Heart right ventricle (tissue), 16 donors: Measurements from ENCODE around the gene DNAL1. TPM values are rescaled to one million over a fixed set of nuclear protein-coding genes. Genes with fewer than 3 reads are reported as not detected.

Source experiments
- ATAC-seq, 8 donors: fragments of 200-7000 bp; cut with Tn5 transposase; one replicate each; pipeline ENCODE4 v1.9.1; 2020; ENCODE audit warnings: mild to moderate bottlenecking in 8 of 8, moderate library complexity in 8 of 8, moderate number of reproducible peaks in 1 of 8
- DNase-seq, 2 donors: peaks; one replicate each; pipeline ENCODE4 v3.0.0-alpha.2; 2020
- H3K27ac ChIP-seq, 10 donors: fragments of 200-600 bp; sonication (generic) in 2 of 10; one replicate each; pipeline versions ENCODE4 v1.5.0 to v1.8.0; 2020 to 2022; ENCODE audit warnings: mild to moderate bottlenecking in 3 of 10
- H3K27me3 ChIP-seq, 7 donors: fragments of 200-600 bp; one replicate each; pipeline ENCODE4 v1.8.0; 2021 to 2022; ENCODE audit warnings: mild to moderate bottlenecking in 2 of 7
- H3K36me3 ChIP-seq, 9 donors: fragments of 200-600 bp; sonication (generic) in 1 of 9; one replicate each; pipeline versions ENCODE4 v1.5.0 to v1.8.0; 2020 to 2022; ENCODE audit warnings: mild to moderate bottlenecking in 2 of 9
- H3K4me1 ChIP-seq, 9 donors: fragments of 200-600 bp; sonication (generic) in 1 of 9; one replicate each; pipeline versions ENCODE4 v1.5.0 to v1.8.0; 2020 to 2022; ENCODE audit warnings: mild to moderate bottlenecking in 4 of 9
- H3K4me3 ChIP-seq, 10 donors: fragments of 200-600 bp; sonication (generic) in 2 of 10; one replicate each; pipeline versions ENCODE4 v1.5.0 to v1.8.0; 2020 to 2022; ENCODE audit warnings: mild to moderate bottlenecking in 7 of 10, moderate library complexity in 2 of 10
- H3K9me3 ChIP-seq, 11 donors: fragments of 200-600 bp in 10 of 11; sonication (generic) in 2 of 11; one replicate each; pipeline versions ENCODE4 v1.5.0 to v1.8.0; 2013 to 2022; ENCODE audit warnings: mild to moderate bottlenecking in 2 of 11, control low read depth in 1 of 11, moderate library complexity in 1 of 11
- WGBS, 2 donors: extraction: QIAGEN DNeasy Blood & Tissue Kit; methylation state at CpG; one replicate each; pipeline ENCODE4 v1.1.7; 2013; ENCODE audit warnings: inconsistent platforms in 1 of 2; 5-methylcytosine and 5-hydroxymethylcytosine counted together
- intact Hi-C, 10 donors: fragments of 100-400 bp; cut with DNase I; formaldehyde crosslinking; loops; one replicate each; pipeline versions ENCODE4 v1.11.1 to v1.14.2; 2022
- polyA plus RNA-seq, 2 donors: library from polyadenylated mRNA; stranded (reverse); fragments of 200-250 nt; gene quantifications; one replicate each; pipeline ENCODE4 v1.2.3, GENCODE V29; 2013
- total RNA-seq, 10 donors: library from RNA; stranded (reverse); fragmentation: NEBNext Ultra II Directional in 3 of 10; extraction: Animal tissue kit (Norgen Biotek cat#: 25700) in 3 of 10; gene quantifications; one replicate each; pipeline versions ENCODE4 v1.2.1 to v1.2.4, GENCODE V29; 2021 to 2023
- TF ChIP-seq, protein P1 (sequence below), 9 donors: fragments of 200-600 bp; sonication (generic) in 2 of 9; IDR thresholded peaks; one replicate each; pipeline versions ENCODE4 v1.5.0 to v1.8.0; 2021 to 2022; ENCODE audit warnings: antibody characterized with exemption in 9 of 9, mild to moderate bottlenecking in 5 of 9, moderate library complexity in 1 of 9
- donor health status: Arrhythmogenic right ventricular cardiomyopathy.
- donor health status: ischemic (EF 13 %, LVEDD 7.1; RV severe dilation, severe dysfunction).
- donor health status: healthy with polysubstance abuse.
- donor health status: DM: no; HTN: yes; CAD: no.
- donor health status: DM: no; HTN: no; CAD: no.
- donor health status: ischemic (EF 25% LVEDD 6.9; RV normal size, moderate dysfunction).
- donor health status: ischemic (EF 25% LVEDD 5.7; RV mildly dilated, moderate dysfunction).
- donor health status: healthy.
- donor health status: DM: yes; HTN: yes; CAD: no.
- donor health status: Ischemic cardiomyopathy.
- donor health status: ischemic (EF 35%, LVEDD 5.7; RV mildly dilated, moderate dysfunction).
- donor health status: nonischemic (EF 11% LVEDD 7.7; RV severe dilation, severe dysfunction).
- donor health status: DM: yes; HTN: yes; CAD: no.
- donor health status: PGD.
- donor health status: ischemic (EF 29% LVEDD 5.4; RV normal size, mild dysfunction).
- donor health status: nonischemic (EF 23%, LVEDD 6.1; RV moderate dilation, normal function).

The DNAL1 gene
- total and polyA plus RNA-seq, 12 donors = 5.9 to 21.2 (median 13.7) TPM

GRCh38 chr14:73723797-73724661 lies 79.2 kb downstream of the DNAL1 start:
- DNase-seq = peak; percentile 74 to 83
- H3K4me1 ChIP-seq = peaks cover 27 to 83% (median 66%) of the 10 kb centered on the region in 9 donors
- H3K4me3 ChIP-seq = no peak overlapping the region
- intact Hi-C loops = loop anchor here in 1 of 10 donors (10.0 kb wide), 1 partner anchor 61 kb away; no protein-coding TSS in a partner anchor
- H3K27me3 ChIP-seq = no peaks in the 10 kb centered on the region
- no peaks in the 10 kb centered on the region for H3K9me3 ChIP-seq
- 30 to 58% methylated on average over 12 of the region's 12 CpGs for WGBS, 2 donors
- peak; percentile 72 to 82 (median 74) for ATAC-seq
- H3K27ac ChIP-seq = peak overlapping the region; percentile 10 to 91 (median 76)
- TF ChIP-seq, protein P1, sequence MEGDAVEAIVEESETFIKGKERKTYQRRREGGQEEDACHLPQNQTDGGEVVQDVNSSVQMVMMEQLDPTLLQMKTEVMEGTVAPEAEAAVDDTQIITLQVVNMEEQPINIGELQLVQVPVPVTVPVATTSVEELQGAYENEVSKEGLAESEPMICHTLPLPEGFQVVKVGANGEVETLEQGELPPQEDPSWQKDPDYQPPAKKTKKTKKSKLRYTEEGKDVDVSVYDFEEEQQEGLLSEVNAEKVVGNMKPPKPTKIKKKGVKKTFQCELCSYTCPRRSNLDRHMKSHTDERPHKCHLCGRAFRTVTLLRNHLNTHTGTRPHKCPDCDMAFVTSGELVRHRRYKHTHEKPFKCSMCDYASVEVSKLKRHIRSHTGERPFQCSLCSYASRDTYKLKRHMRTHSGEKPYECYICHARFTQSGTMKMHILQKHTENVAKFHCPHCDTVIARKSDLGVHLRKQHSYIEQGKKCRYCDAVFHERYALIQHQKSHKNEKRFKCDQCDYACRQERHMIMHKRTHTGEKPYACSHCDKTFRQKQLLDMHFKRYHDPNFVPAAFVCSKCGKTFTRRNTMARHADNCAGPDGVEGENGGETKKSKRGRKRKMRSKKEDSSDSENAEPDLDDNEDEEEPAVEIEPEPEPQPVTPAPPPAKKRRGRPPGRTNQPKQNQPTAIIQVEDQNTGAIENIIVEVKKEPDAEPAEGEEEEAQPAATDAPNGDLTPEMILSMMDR (IDR thresholded peaks at IDR 0.05) = peak in 7 of 9 donors; percentile 15 to 42 (median 25)
- H3K36me3 ChIP-seq = peaks cover 0 to 97% (median 46%) of the 10 kb centered on the region in 9 donors

GRCh38 chr14:73724696-73725095 lies 79.9 kb downstream of the DNAL1 start:
- 82 to 89% methylated on average over 2 of the region's 2 CpGs for WGBS, 2 donors
- Histone ChIP-seq H3K4me3 (no peak overlapping the region), H3K27me3 (no peaks in the 10 kb centered on the region), H3K9me3 (no peaks in the 10 kb centered on the region), H3K36me3 (peaks cover 0 to 97% (median 52%) of the 10 kb centered on the region in 9 donors), H3K27ac (peak overlapping the region; percentile 10 to 91 (median 76)), H3K4me1 (peaks cover 27 to 88% (median 70%) of the 10 kb centered on the region in 9 donors)
- TF ChIP-seq, protein P1 (IDR thresholded peaks at IDR 0.05) = no peak
- DNase-seq (no peak), ATAC-seq (no peak)
- intact Hi-C loops = loop anchor here in 7 of 10 donors (5.0 to 10.0 kb wide), 4 partner anchors 38 to 103 kb away; a partner anchor contains a TSS

GRCh38 chr14:73725116-73726024 lies 80.6 kb downstream of the DNAL1 start:
- no peak for DNase-seq
- H3K27ac ChIP-seq = peak overlapping the region in 9 of 10 donors; percentile 60 to 91 (median 78)
- TF ChIP-seq, protein P1 (IDR thresholded peaks at IDR 0.05) = no peak
- intact Hi-C loops = loop anchor here in 7 of 10 donors (5.0 to 10.0 kb wide), 4 partner anchors 37 to 102 kb away; a partner anchor contains a TSS
- H3K9me3 ChIP-seq = no peaks in the 10 kb centered on the region
- peak in 3 of 8 donors; percentile 4 to 33 (median 17) for ATAC-seq
- WGBS, 2 donors = 70 to 73% methylated on average over 8 of the region's 8 CpGs
- no peak overlapping the region for H3K4me3 ChIP-seq
- H3K27me3 ChIP-seq = no peaks in the 10 kb centered on the region
- H3K36me3 ChIP-seq = peaks cover 0 to 97% (median 55%) of the 10 kb centered on the region in 9 donors
- H3K4me1 ChIP-seq = peaks cover 27 to 88% (median 70%) of the 10 kb centered on the region in 9 donors
